Measurements from ENCODE around the gene BMP6. TPM values are rescaled to one million over a fixed set of nuclear protein-coding genes. Genes with fewer than 3 reads are reported as not detected.

BMP6 gene
- total RNA-seq, 1 donor from 2014 or later: 0.44 TPM

DNA sequence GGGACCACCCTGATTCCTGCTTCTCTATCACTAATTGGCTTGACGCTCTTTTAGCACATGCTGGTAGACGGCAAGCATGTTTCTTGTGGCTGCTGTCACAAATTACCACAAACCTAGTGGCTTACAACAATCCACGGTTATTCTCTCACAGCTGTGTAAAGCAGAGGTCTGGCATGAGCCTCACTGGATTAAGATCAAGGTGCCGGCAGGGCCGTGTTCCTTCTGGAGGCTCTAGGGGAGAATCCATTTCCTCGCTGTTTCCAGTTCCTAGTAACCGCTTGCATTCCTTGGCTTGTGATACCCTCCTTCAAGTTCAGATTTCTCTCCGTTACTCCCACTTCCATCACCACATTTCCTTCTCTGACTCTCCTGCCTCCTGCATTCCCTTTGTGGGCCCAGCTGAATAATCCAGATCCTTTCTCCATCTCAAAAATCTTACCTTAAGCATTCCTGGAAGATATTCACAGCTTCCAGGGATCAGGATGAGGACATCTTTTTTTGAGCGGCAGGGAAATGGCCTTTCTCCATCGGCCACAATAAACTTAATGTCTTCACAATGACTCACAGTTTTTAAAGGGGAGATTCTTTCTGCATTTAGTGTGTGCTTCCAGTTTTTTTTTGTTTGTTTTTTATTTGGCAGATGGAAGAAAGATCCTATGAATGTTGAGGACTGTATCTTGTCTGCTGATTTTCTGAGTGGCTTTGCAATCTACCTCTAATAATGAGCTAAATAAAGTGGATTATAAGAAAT lies 39.9 kb downstream of the BMP6 start:
- Mint-ChIP-seq H3K36me3 (ENCODE audit: low read depth) (peaks cover 2% of the 10 kb centered on the region), H3K27ac (ENCODE audit: unreplicated experiment) (no peak overlapping the region), H3K4me1 (peaks cover 6% of the 10 kb centered on the region), H3K9me3 (no peaks in the 10 kb centered on the region), H3K27me3 (ENCODE audit: low read depth) (peaks cover 3% of the 10 kb centered on the region), H3K4me3 (no peak overlapping the region)
- no peak for TF ChIP-seq CTCF (conservative IDR thresholded peaks at IDR 0.05)
- DNase-seq (ENCODE audit: low read depth, low spot score): no peak

DNA sequence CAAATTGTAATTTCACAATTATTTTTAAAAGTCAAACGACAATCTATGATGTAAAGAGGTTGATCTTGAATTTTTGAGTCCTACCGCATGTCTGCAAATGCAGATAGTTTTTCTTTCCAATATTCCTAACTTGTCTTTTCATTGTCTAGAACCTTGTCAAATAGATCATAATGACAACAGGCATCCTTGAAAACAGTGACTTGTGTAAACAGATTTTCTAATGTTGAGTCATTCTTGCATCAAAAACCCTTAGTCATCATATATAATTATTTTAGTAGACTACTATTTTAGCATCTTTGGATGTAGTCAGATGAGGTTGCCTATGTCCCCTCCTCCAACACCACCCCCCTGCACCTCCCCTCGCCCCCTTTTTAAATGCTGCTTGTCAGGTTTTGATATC lies 43.8 kb downstream of the BMP6 start:
- TF ChIP-seq CTCF (conservative IDR thresholded peaks at IDR 0.05): no peak
- Mint-ChIP-seq H3K27me3 (ENCODE audit: low read depth) (peaks cover 11% of the 10 kb centered on the region), H3K4me3 (no peak overlapping the region), H3K9me3 (no peaks in the 10 kb centered on the region), H3K36me3 (ENCODE audit: low read depth) (peaks cover 2% of the 10 kb centered on the region), H3K4me1 (no peaks in the 10 kb centered on the region), H3K27ac (ENCODE audit: unreplicated experiment) (no peak overlapping the region)
- no peak for DNase-seq (ENCODE audit: low read depth, low spot score)

DNA sequence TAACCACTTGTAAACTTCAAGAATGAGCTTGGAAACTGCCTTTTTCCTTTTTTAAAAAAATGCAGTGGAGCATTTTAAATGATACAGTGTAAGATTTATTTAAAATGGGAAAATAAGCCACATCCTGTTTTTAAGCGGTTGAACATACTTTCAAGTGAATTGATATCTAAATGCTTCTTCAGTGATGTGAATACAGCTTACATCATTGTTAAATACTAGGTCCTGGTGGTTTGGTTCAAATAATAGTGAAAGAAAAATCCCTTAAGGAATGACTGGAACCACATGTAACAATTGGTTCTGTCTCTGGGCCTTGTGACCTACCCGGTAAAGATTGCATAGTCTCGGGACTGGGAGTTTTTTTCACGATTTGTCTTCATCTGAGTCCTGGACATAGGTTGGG lies 44.2 kb downstream of the BMP6 start:
- Mint-ChIP-seq H3K27ac (ENCODE audit: unreplicated experiment) (no peak overlapping the region), H3K9me3 (no peaks in the 10 kb centered on the region), H3K36me3 (ENCODE audit: low read depth) (peaks cover 2% of the 10 kb centered on the region), H3K4me1 (no peaks in the 10 kb centered on the region), H3K27me3 (ENCODE audit: low read depth) (peaks cover 14% of the 10 kb centered on the region), H3K4me3 (no peak overlapping the region)
- DNase-seq (ENCODE audit: low read depth, low spot score): no peak
- no peak for TF ChIP-seq CTCF (conservative IDR thresholded peaks at IDR 0.05)

- no peak for DNase-seq (ENCODE audit: low read depth, low spot score)
- Mint-ChIP-seq H3K27me3 (ENCODE audit: low read depth) (peaks cover 14% of the 10 kb centered on the region), H3K4me1 (no peaks in the 10 kb centered on the region), H3K4me3 (no peak overlapping the region), H3K36me3 (ENCODE audit: low read depth) (peaks cover 2% of the 10 kb centered on the region), H3K9me3 (no peaks in the 10 kb centered on the region), H3K27ac (ENCODE audit: unreplicated experiment) (no peak overlapping the region)
- TF ChIP-seq CTCF (conservative IDR thresholded peaks at IDR 0.05): no peak
These were observed 44.7 kb downstream of the BMP6 start for GRCh38 chr6:7770601-7771000.

GRCh38 chr6:7773322-7773721 lies 47.4 kb downstream of the BMP6 start:
- no peak overlapping the region for H3K4me3 Mint-ChIP-seq
- H3K9me3 Mint-ChIP-seq: no peaks in the 10 kb centered on the region
- TF ChIP-seq CTCF (conservative IDR thresholded peaks at IDR 0.05): no peak
- H3K27ac Mint-ChIP-seq (ENCODE audit: unreplicated experiment): peak overlapping the region; percentile 54
- H3K27me3 Mint-ChIP-seq (ENCODE audit: low read depth): peaks cover 35% of the 10 kb centered on the region
- H3K4me1 Mint-ChIP-seq: no peaks in the 10 kb centered on the region
- no peak for DNase-seq (ENCODE audit: low read depth, low spot score)
- no peaks in the 10 kb centered on the region for H3K36me3 Mint-ChIP-seq (ENCODE audit: low read depth)
